ACHN (cell line): ENCODE results near the gene LIFR.
A peak's percentile ranks its signal among the peaks of the same experiment; 100 is the strongest.

ENCODE experiments used
- DNase-seq: peaks from one replicate; pipeline ENCODE4 v3.0.0-alpha.2; 2015
- in situ Hi-C: cut with HindIII; loops from 2 replicates; pipeline ENCODE4 v1.10.0; 2017; ENCODE audit warnings: low sequenced_read_pairs, low pct_ligation_motif_present, low pct_unique_long_range_greater_than_20kb

Gene LIFR

DNA sequence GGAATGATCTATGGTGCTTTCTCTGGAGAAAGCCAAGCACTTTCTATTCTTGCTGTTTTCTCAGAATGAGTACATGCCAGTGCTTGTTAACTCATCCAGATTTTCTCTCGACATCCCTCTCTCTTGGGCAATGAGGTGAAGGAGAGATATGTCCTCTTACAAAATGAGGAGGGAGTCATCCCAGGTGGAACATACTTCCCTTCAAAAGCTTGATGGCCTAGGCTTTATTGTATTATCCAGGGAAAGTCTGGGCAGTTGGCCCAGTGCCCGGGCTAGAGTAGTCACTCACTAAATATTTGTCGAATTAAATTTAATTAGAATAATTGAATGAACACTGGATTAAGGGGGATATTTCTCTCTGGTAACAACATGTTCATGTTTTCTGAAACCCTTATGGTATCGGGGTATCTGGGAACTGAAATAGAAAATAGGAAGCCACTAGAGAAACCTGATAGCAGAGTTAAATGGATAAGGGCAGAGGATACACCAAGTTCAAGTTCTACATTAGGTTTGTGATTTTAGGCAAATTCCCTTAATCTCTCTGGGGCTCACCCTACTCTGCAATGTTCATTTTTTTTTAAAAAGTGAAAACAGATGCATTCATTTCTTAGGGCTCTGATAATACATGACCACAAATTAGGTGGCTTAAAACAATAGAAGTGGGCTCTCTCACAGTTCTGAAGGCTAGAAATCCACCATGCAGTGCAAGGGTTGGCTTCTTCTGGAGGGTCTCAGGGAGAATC, 99.6 kb downstream of the LIFR start:
- in situ Hi-C loops = no loop called here
- no peak for DNase-seq

DNA sequence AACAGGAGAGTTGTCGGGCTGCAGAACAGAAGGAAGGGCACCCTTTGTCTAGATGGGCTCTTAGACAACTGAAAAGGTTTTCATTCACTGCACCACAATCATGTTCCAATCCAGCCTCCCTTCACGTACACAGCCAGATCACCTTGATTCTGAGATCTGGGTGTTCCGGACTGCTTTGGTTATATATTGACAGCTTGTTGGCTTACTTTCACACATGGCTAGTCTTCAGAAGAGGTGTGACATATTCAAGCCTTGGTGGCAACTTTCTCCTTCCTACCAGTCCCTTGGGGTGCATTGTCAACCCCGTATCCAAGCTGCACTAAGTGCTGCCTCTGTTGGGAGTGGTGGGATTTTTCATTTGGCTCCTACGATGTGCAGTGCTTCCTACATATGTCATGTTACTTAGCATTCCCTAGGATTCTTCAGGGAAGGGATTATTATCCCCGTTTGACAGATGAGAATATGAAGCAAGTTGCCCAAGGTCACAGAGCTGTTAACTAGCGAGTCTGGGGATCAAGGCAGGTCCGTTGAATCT, 100.6 kb downstream of the LIFR start:
- no peak for DNase-seq
- in situ Hi-C loops = no loop called here

DNA sequence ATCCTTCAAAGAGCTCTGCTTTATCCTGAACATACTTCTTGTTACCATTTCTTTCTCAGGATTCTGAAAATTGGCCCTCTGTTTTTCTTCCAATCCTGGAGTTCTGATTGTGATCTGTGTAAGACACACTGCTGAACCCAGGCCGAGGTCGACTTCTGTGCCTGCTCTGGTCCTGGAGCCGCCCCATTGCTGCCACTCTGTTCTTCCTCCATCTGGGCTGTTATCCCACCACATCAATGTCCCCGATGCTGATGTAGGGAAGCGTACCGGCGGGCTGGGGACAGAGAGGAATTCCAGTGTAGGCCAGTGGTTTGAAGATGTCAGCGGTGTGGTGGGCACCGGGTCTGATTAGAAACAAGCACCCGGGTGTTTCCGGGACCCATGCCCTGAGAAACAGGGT, 102.5 kb downstream of the LIFR start:
- in situ Hi-C loops = no loop called here
- DNase-seq = no peak

DNA sequence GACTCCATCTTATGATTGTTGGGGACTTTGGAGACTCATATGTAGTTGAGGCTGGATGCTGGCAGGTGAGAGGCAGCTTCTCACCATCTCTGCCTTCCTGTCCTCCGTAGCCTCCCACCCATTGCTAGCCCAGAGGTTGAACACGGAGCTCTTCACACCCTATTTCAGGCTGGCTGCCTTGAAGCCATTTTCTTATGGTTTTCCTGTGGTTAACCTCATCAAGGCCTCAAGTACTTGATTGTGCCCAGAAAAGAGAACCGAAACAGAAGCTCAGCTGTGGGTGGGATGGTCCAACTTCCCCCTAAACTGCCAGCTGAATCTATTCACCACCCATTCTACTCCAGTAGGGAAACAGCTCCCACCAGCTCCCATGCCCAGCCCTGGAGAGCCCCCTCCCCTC, 102.9 kb downstream of the LIFR start:
- in situ Hi-C loops = no loop called here
- DNase-seq = no peak

DNA sequence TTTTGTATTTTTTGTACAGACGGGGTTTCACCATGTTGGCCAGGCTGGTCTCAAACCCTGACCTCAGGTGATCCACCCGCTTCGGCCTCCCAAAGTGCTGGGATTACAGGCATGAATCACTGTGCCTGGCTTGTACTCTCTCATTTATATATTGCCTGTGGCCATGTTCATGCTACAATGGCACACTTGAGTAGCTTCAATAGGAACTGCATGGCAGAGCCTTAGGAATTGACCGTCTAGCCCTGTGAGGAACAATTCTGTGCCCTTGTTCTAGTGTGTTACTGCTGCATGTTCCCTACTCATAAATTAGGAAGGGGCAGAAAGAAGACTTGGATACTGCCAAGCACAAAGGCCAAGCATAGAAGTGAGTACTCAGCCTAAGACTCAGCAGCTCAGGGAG, 104.2 kb downstream of the LIFR start:
- in situ Hi-C loops = no loop called here
- no peak for DNase-seq

DNA sequence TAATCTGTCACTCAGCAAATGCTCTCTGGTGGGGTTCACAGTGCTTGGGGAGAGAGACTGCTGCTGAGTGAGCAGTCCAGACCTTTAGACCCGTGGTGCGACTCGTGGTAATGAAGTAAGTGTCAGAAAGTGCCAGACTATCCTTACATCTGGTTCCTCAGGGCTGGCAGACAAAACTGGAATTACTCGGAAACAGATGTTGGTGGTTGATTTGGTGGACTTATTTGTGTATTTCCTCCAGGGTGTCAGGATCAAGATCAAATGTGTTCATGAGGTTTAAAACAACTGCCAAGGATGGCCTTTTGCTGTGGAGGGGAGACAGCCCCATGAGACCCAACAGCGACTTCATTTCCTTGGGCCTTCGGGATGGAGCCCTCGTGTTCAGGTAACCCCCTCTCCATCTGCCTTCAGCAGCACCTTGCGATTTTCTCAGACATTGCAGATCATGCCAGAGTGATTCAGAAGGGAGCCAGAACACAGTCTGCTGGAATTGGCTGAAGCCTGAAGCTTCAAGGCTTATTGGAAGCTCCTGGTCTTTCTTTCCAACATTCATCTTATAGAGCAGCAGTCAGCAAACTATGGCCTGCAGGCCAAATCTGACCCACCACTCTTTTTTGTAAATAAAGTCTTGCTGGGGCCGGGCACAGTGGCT, 105.2 kb downstream of the LIFR start:
- in situ Hi-C loops = no loop called here
- no peak for DNase-seq

- in situ Hi-C loops = no loop called here
- no peak for DNase-seq
These were observed 105.8 kb downstream of the LIFR start for GRCh38 chr5:38450627-38451026.

DNA sequence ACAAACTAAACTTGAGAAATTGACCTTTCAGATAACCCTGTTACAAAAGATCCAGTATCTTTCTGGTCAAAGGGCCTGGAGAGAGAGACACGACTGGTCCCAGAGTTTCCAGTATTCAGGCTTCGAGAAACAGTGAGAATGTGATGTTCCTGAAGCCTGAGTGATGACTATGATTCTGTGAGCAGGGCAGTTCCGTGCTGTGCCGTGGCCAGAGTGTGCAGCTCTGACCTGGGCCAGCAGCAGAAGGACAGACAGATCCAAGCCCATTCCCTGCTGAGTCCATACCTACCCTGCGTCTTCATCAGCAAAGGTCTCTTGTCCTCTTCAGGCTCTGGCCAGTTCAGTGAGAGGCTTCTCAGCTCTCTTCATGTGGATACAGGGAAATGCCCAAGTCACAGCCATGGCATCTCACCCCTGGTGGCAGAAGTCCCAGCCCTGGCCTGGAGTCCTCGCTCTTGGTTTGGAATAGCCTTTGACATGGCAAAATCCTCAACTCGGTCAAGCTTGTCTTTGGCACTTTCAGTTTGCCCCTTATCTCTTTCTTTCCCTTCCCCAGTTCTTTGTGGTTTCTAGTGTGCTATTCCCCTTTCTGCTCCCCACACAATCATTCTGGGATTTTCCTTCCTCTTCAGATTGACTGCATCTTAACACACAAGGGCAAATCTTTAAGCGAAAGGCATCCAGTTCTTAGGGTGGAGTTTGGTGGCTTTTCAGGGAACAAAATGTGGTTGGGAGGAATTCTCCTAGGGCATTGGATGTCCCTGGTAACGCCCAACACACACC, 107.7 kb downstream of the LIFR start:
- in situ Hi-C loops = no loop called here
- DNase-seq = no peak

DNA sequence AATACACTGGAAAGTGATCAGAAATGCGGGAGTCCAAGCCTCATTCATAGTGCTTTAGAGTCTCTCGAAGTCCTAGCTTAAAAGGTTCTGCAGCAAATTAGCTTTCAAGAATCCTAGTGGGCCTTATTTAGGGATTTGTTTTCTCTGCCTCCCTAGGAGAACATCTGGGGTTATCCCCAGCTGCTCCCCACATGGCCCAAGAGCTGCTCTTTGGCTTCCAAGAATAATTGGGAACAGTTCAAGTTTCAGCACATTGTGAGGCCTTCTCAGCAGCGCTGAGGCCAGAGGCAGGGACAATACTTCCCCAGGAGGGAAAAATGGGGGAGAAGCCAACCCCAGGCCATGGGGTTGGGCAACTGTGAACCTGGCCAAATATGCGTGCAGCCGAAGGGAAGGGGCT, 108.7 kb downstream of the LIFR start:
- in situ Hi-C loops = no loop called here
- DNase-seq = no peak

- in situ Hi-C loops = no loop called here
- DNase-seq = no peak
These were observed 109.4 kb downstream of the LIFR start for GRCh38 chr5:38447056-38447455.

- no peak for DNase-seq
- in situ Hi-C loops = no loop called here
These were observed 110.4 kb downstream of the LIFR start for GRCh38 chr5:38446029-38446522.

DNA sequence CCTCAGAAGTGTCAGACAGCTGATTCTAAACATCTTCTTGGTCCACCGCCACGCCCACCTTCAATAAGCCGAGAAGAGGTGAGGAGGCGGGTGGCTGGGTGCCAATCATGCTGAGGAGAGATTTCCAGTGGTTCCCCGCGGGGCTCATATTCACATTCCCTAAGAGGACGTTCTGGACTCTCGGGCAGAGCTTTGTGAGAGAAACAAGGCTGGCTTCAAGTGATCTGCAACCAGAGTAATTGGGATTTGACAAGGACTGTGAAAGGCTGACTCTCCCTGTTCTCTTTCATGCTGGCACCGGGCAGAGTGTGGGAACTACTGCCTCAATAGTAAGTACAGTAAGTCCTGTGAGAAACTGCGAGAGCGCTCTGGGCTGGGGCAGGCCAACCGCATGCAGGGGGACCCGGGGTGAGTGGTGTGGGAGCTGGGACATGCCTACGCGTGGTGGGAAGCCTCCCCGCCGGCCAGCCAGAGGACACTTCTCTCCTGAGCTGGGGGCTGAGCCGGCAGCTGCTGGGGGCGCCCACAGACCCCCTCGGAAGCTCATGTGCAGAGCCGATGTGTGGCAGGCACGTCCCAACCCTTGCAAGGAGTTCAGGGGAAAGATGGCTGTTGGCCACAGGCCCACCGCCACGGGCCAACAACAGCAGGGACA, 110.9 kb downstream of the LIFR start:
- in situ Hi-C loops = no loop called here
- no peak for DNase-seq

- in situ Hi-C loops = no loop called here
- no peak for DNase-seq
These were observed 113.1 kb downstream of the LIFR start for GRCh38 chr5:38443390-38443789.

GRCh38 chr5:38442247-38442573, 114.2 kb downstream of the LIFR start:
- in situ Hi-C loops = no loop called here
- DNase-seq = no peak

- DNase-seq = peak; percentile 86
- in situ Hi-C loops = no loop called here
These were observed 114.8 kb downstream of the LIFR start for GRCh38 chr5:38441453-38442246.

DNA sequence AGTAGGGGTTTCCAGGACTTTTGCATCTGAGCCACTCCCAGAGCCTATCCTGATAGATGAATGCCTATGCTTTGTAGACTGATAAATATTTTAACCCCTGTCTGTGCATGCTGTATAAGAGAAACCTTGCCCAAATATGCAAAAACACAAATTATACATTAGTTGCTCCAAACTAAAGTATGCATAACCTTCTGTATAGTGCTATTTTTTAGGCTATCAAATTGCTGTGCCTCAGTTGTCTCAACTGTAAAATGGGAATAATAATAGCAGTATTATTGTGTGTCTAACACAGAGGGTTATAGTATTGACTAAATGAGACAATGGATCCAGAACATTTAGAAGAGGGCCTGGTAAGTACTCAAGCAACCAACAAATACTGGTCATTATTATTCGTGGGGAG, 117.7 kb downstream of the LIFR start:
- in situ Hi-C loops = no loop called here
- DNase-seq = no peak

- in situ Hi-C loops = no loop called here
- DNase-seq = no peak
These were observed 121.3 kb downstream of the LIFR start for GRCh38 chr5:38434966-38435705.
